H1 (cell line): ENCODE results near the gene ULBP1. TPM values are rescaled to one million over a fixed set of nuclear protein-coding genes. Genes with fewer than 3 reads are reported as not detected.

Source experiments
- ASH2L ChIP-seq: fragments of 200-600, 300-600 bp; sonication (generic); IDR thresholded peaks from one replicate; pipeline ENCODE4 v1.7.1; 2017; ENCODE audit warnings: low read length
- BRCA1 ChIP-seq: IDR thresholded peaks from 2 replicates; pipeline ENCODE4 v1.6.1; 2012; ENCODE audit warnings: low read depth, low read length, improper control_type of control experiment
- CBX8 ChIP-seq: fragments of 300-800, 300-1000 bp; sonication (generic); IDR thresholded peaks from 2 replicates; pipeline ENCODE4 v1.7.1; 2016; ENCODE audit warnings: low read depth, low read length, borderline replicate concordance
- CHD1 ChIP-seq: IDR thresholded peaks from 2 replicates; pipeline ENCODE4 v1.6.1; 2012; ENCODE audit warnings: low read depth, low read length, improper control_type of control experiment
- EZH2 ChIP-seq: fragments of 200-600 bp; sonication (generic); IDR thresholded peaks from 2 replicates; pipeline ENCODE4 v1.7.1; 2012; ENCODE audit warnings: low read depth, mild to moderate bottlenecking, moderate library complexity, low read length, inconsistent platforms; ENCODE audit not compliant: severe bottlenecking
- GTF2F1 ChIP-seq: IDR thresholded peaks from 2 replicates; pipeline ENCODE4 v1.6.1; 2012; ENCODE audit warnings: low read depth, low read length, improper control_type of control experiment, borderline replicate concordance
- HDAC2 ChIP-seq, 2 experiments: fragments of 300-600 bp in 1 of 2; sonication (generic) in 1 of 2; IDR thresholded peaks; 2 replicates each; pipeline ENCODE4 v1.6.1; 2011 to 2012; ENCODE audit warnings: low read depth in 2 of 2, low read length in 2 of 2, mild to moderate bottlenecking in 2 of 2, moderate library complexity in 2 of 2, borderline replicate concordance in 1 of 2, inconsistent platforms in 1 of 2
- JUN ChIP-seq: IDR thresholded peaks from 2 replicates; pipeline ENCODE4 v1.6.1; 2011; ENCODE audit warnings: low read depth, mild to moderate bottlenecking, improper control_type of control experiment, low read length
- KDM1A ChIP-seq: fragments of 200-600, 300-600 bp; sonication (generic); IDR thresholded peaks from 2 replicates; pipeline ENCODE4 v1.7.1; 2016; ENCODE audit warnings: mild to moderate bottlenecking, low read length, borderline replicate concordance
- KDM4A ChIP-seq: IDR thresholded peaks from one replicate; pipeline ENCODE4 v1.7.1; 2012; ENCODE audit warnings: low read depth, mild to moderate bottlenecking, moderate library complexity, low read length, inconsistent platforms; ENCODE audit not compliant: severe bottlenecking
- MAFK ChIP-seq: IDR thresholded peaks from 2 replicates; pipeline ENCODE4 v1.6.1; 2012; ENCODE audit warnings: low read depth, mild to moderate bottlenecking, improper control_type of control experiment, low read length
- NRF1 ChIP-seq: IDR thresholded peaks from 2 replicates; pipeline ENCODE4 v1.6.1; 2011; ENCODE audit warnings: mild to moderate bottlenecking, low read depth, low read length, improper control_type of control experiment
- POU5F1 ChIP-seq: IDR thresholded peaks from 2 replicates; pipeline ENCODE4 v1.6.1; 2011; ENCODE audit warnings: low read depth, mild to moderate bottlenecking, low read length, moderate library complexity
- RFX5 ChIP-seq: IDR thresholded peaks from 2 replicates; pipeline ENCODE4 v1.6.1; 2011; ENCODE audit warnings: low read depth, low read length, improper control_type of control experiment, borderline replicate concordance
- RNF2 ChIP-seq: fragments of 200-900, 300-1000 bp; sonication (generic); IDR thresholded peaks from 2 replicates; pipeline ENCODE4 v1.7.1; 2016; ENCODE audit warnings: borderline replicate concordance, low read depth, mild to moderate bottlenecking, antibody characterized with exemption, low read length; ENCODE audit not compliant: poor library complexity, severe bottlenecking; ENCODE audit errors: missing control alignments
- SP1 ChIP-seq: IDR thresholded peaks from 2 replicates; pipeline ENCODE4 v1.6.1; 2011; ENCODE audit warnings: low read depth, low read length
- SP2 ChIP-seq: IDR thresholded peaks from 2 replicates; pipeline ENCODE4 v1.6.1; 2012; ENCODE audit warnings: mild to moderate bottlenecking, low read length, inconsistent platforms
- SUZ12 ChIP-seq: fragments of 200-600 bp; sonication (generic); IDR thresholded peaks from 2 replicates; pipeline ENCODE4 v1.6.1; 2012; ENCODE audit warnings: mild to moderate bottlenecking, inconsistent platforms, low read length, moderate library complexity, mixed read lengths
- TAF7 ChIP-seq: optimal IDR thresholded peaks from 2 replicates; pipeline ENCODE3; 2011; ENCODE audit warnings: low read depth, mild to moderate bottlenecking, inconsistent platforms, low read length, moderate library complexity, borderline replicate concordance
- TBP ChIP-seq: IDR thresholded peaks from 2 replicates; pipeline ENCODE4 v1.6.1; 2011; ENCODE audit warnings: low read depth, low read length, improper control_type of control experiment
- YY1 ChIP-seq: IDR thresholded peaks from 2 replicates; pipeline ENCODE4 v1.6.1; 2011; ENCODE audit warnings: low read depth, mild to moderate bottlenecking, low read length
- polyA plus RNA-seq, 7 experiments: library from polyadenylated mRNA; depleted of rRNA in 3 of 7; stranded (reverse) in 5 of 7; unstranded in 2 of 7; fragments of >200 nt in 5 of 7; fragments of 200-250 nt in 2 of 7; gene quantifications; 1 replicate in 5 of 7; 2 replicates in 1 of 7; 4 replicates in 1 of 7; pipeline versions ENCODE4 v1.2.1 to v1.2.3, GENCODE V29; 2011 to 2013; ENCODE audit warnings: missing spikeins in 2 of 7, mixed read lengths in 2 of 7
- total RNA-seq: library from RNA; stranded (reverse); fragmentation: NEBNext Ultra II Directional; extraction: Animal tissue kit (Norgen Biotek cat#: 25700); gene quantifications from 2 replicates; pipeline ENCODE4 v1.2.1, GENCODE V29; 2021
- TF ChIP-seq, protein P1 (sequence below): IDR thresholded peaks from 2 replicates; pipeline ENCODE4 v1.6.1; 2011; ENCODE audit warnings: low read length, improper control_type of control experiment

Gene ULBP1
- total and polyA plus RNA-seq, 2 of the 8 experiments (the other 6 are each of a cell fraction or from before 2014, with no cell fraction given), result 0.32 to 0.60 TPM

DNA sequence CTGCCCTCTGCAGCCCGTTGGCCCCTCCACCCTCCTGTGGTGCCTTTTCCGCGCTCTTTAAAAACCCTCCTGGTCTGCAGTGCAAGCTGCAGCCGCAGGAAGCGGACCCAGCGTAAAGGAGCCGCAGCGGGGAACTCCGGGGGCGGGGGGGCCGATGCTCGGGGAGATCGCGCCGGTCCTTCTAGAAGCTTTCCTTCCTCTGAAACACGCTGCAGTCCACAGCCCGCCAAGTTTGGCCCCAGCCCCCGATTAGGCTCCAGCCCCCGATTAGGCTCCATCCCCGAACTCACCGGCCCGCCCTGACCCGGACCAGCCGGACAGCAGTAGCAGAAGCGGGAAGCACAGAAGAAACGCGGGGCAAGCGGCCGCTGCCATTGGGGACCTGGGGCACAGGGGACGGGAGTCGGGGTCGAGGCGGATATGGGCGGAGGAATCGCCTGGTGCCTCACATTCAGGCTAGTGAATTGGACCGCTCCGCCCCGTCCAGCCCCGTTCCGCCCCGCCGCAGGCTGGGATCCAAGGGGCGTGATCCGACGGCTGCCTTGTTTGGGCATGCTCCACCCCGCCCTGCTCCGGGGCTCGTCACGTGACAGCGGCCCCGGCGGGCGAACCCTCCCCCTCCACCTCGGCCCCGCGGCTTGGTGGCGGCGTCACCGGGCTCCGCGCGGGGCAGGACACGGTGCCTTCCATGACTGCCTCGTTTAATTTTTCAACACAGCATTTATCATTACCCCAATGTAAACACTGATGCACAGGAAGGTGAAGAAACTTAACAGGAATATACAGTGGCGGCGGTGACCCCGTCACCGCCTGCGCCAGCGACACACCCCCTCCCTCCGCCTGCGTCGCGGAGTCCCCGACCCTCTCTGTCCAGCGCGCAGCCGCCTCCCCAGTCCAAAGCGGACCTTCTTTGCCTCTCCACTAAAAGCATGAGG lies 41.3 kb downstream of the ULBP1 start (continued):
- TF ChIP-seq HDAC2 (IDR thresholded peaks at IDR 0.05; ENCODE audit: borderline replicate concordance in 1 of 2, low read depth in 2 of 2, low read length in 2 of 2), result no peak
- TF ChIP-seq MAFK, result no peak
- TF ChIP-seq YY1, result no peak
- TF ChIP-seq TBP, result no peak
- TF ChIP-seq RNF2, result no peak
- TF ChIP-seq KDM1A, result peak; percentile 11; the same call in 1 of the 2 replicates
- no peak for TF ChIP-seq SP2
- TF ChIP-seq NRF1, result no peak
- no peak for TF ChIP-seq CBX8
- TF ChIP-seq, protein P1, sequence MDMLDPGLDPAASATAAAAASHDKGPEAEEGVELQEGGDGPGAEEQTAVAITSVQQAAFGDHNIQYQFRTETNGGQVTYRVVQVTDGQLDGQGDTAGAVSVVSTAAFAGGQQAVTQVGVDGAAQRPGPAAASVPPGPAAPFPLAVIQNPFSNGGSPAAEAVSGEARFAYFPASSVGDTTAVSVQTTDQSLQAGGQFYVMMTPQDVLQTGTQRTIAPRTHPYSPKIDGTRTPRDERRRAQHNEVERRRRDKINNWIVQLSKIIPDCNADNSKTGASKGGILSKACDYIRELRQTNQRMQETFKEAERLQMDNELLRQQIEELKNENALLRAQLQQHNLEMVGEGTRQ, result peak; percentile 95
- TF ChIP-seq ASH2L, result peak; percentile 91
- TF ChIP-seq TAF7, result no peak
- no peak for TF ChIP-seq POU5F1
- no peak for TF ChIP-seq RFX5
- no peak for TF ChIP-seq BRCA1
- TF ChIP-seq KDM4A, result peak; percentile 97
- TF ChIP-seq SP1, result peak; percentile 37; the same call in 1 of the 2 replicates
- TF ChIP-seq CHD1, result no peak
- TF ChIP-seq EZH2, result no peak
- no peak; the same call in 1 of the 2 replicates for TF ChIP-seq SUZ12
- TF ChIP-seq GTF2F1, result no peak; the same call in 1 of the 2 replicates
- TF ChIP-seq JUN, result no peak
